ENCODE results near the gene NBPF15.
"Not testable (repeated sequence)": the region's sequence is repeated elsewhere in the genome, so short reads cannot be mapped to it uniquely, and the experiment has no call there.

DNA sequence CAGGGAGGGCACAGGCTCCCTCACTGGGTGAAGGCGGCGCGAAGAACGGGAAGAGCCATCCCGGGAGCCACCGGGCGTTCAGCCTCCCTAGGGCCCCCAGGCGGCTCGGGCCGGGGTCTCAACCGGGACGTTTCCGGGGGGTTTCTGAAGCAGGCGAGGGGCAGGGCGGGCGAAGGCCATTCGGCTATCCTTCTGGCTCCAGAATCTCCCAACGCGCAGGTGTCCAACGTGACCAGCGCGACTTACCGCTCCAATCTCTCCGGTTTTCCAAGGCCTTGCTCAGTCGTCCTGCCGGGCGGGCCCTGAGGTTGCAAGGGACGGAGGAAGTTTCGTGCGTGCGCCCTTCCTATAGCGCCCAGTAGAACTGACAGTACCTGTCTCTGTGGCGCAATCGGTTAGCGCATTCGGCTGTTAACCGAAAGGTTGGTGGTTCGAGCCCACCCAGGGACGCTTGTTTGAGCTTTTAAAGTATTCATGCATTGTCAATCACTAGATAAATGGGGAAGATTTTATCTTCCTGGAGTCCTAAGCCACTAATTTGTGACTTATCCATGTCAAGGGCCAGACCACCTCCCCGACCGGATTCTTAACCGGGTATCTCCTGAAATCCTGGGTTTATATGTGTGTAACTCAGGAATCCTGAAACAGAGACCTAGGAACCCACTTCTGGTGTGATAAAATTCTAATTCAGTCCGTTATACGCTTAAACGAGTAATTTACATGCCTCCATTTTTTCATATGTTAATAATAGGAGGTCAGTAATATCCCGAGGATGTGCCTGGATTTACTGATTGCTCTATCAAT is 42.4 kb downstream of the NBPF15 start:
- TF ChIP-seq, protein P1, sequence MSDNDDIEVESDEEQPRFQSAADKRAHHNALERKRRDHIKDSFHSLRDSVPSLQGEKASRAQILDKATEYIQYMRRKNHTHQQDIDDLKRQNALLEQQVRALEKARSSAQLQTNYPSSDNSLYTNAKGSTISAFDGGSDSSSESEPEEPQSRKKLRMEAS (IDR thresholded peaks at IDR 0.05; ENCODE audit: low read depth, low read length): not testable (repeated sequence)
- TF ChIP-seq, protein P2, sequence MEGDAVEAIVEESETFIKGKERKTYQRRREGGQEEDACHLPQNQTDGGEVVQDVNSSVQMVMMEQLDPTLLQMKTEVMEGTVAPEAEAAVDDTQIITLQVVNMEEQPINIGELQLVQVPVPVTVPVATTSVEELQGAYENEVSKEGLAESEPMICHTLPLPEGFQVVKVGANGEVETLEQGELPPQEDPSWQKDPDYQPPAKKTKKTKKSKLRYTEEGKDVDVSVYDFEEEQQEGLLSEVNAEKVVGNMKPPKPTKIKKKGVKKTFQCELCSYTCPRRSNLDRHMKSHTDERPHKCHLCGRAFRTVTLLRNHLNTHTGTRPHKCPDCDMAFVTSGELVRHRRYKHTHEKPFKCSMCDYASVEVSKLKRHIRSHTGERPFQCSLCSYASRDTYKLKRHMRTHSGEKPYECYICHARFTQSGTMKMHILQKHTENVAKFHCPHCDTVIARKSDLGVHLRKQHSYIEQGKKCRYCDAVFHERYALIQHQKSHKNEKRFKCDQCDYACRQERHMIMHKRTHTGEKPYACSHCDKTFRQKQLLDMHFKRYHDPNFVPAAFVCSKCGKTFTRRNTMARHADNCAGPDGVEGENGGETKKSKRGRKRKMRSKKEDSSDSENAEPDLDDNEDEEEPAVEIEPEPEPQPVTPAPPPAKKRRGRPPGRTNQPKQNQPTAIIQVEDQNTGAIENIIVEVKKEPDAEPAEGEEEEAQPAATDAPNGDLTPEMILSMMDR (IDR thresholded peaks at IDR 0.05; ENCODE audit: low read depth, low read length): not testable (repeated sequence)
